Measurements from ENCODE around the gene ZBTB8B. TPM values are rescaled to one million over a fixed set of nuclear protein-coding genes. Genes with fewer than 3 reads are reported as not detected.
A peak's percentile ranks its signal among the peaks of the same experiment; 100 is the strongest.

Gene ZBTB8B
- total RNA-seq, 1 experiment from 2014 or later: 0.08 TPM

- in situ Hi-C loops (cut with HindIII; ENCODE audit: low pct_unique_long_range_greater_than_20kb, low sequenced_read_pairs) (no loop called here), intact Hi-C loops (cut with micrococcal nuclease; ENCODE audit: unreplicated experiment) (no loop called here)
- CTCF ChIA-PET: interaction anchor here (0.7 kb wide), 1 partner anchor 22 kb away, joined by 3 read pairs; no protein-coding TSS in a partner anchor
- BruUV-seq (replicated peaks): no TSS peak
- TF ChIP-seq POLR2AphosphoS5 (IDR thresholded peaks at IDR 0.05; ENCODE audit: low read depth, low read length) (no peak), TCF7L2 (IDR thresholded peaks at IDR 0.05; ENCODE audit: low read depth, low read length) (no peak), SIN3A (IDR thresholded peaks at IDR 0.05; ENCODE audit: borderline replicate concordance, insufficient read depth, low read depth, low read length) (no peak), REST (IDR thresholded peaks at IDR 0.05; ENCODE audit: insufficient read depth in 1 of 2, low read depth in 2 of 2, low read length in 1 of 2) (no peak), CTCF (IDR thresholded peaks at IDR 0.05) (no peak)
- Histone ChIP-seq H3K27ac (ENCODE audit: low read length) (no peak overlapping the region), H3K9me3 (ENCODE audit: control insufficient read depth, insufficient read depth, low read depth, low read length) (no peaks in the 10 kb centered on the region), H3K27me3 (ENCODE audit: control insufficient read depth, insufficient read depth, low read length) (peaks cover 4% of the 10 kb centered on the region), H3K4me1 (ENCODE audit: control insufficient read depth, insufficient read depth, low read length) (no peaks in the 10 kb centered on the region), H3K36me3 (ENCODE audit: control insufficient read depth, insufficient read depth, low read length) (no peaks in the 10 kb centered on the region), H3K4me3 (ENCODE audit: low read depth in 2 of 2, low read length in 2 of 2) (no peak overlapping the region)
- POLR2A ChIA-PET: interaction anchor here (0.6 kb wide), 3 partner anchors 26 to 364 kb away, joined by 3 to 4 read pairs (median 3); no protein-coding TSS in a partner anchor
- ATAC-seq: 0 out of 2 replicates have a peak, but pooled peaks have one; percentile 68
- DNase-seq (ENCODE audit: low read depth, low spot score): no peak
Observed at GRCh38 chr1:32426489-32427255, 38.2 kb upstream of the ZBTB8B start.

DNA sequence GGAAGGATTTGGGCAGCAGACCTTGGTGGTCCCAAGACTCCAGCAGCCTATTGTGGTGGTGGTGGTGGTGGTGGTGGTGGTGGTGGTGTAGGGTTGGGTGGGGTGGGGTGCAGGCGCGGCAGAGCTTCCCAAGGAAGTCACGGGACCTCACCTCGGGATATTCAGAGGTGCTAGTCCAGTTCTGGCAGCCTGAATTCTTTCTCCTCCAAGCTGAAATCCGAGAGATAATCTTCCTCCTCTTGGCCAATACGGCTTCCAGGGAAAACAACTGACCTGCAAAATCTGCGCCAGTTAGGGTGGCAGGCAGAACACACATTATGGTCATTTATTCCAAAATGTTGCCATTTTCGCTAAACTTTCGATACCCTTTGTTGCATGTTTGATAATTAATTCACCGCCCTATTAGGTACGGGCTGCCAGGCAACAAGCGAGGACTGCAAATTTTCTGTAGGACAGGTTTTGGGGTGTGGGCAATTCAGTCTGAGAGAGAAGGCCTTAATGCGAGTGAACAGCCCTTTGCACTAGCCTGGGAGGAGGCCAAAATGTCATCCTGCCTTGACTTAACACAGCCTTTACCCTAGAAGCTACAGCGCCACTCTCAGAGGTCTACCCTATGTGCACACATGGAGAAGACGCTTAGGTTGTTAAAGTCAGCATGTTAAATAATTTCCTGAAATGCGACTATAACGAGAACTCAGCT, 37.5 kb upstream of the ZBTB8B start:
- Histone ChIP-seq H3K9me3 (ENCODE audit: control insufficient read depth, insufficient read depth, low read depth, low read length) (no peaks in the 10 kb centered on the region), H3K27me3 (ENCODE audit: control insufficient read depth, insufficient read depth, low read length) (peaks cover 4% of the 10 kb centered on the region), H3K4me3 (ENCODE audit: low read depth in 2 of 2, low read length in 2 of 2) (no peak overlapping the region), H3K27ac (ENCODE audit: low read length) (no peak overlapping the region), H3K36me3 (ENCODE audit: control insufficient read depth, insufficient read depth, low read length) (no peaks in the 10 kb centered on the region), H3K4me1 (ENCODE audit: control insufficient read depth, insufficient read depth, low read length) (no peaks in the 10 kb centered on the region)
- in situ Hi-C loops (cut with HindIII; ENCODE audit: low pct_unique_long_range_greater_than_20kb, low sequenced_read_pairs) (no loop called here), intact Hi-C loops (cut with micrococcal nuclease; ENCODE audit: unreplicated experiment) (no loop called here)
- DNase-seq (ENCODE audit: low read depth, low spot score) (no peak), ATAC-seq (no peak)
- CTCF ChIA-PET: no interaction called here
- POLR2A ChIA-PET: no interaction called here
- no TSS peak for BruUV-seq (replicated peaks)
- no peak for TF ChIP-seq POLR2AphosphoS5 (IDR thresholded peaks at IDR 0.05; ENCODE audit: low read depth, low read length)
- TF ChIP-seq REST (IDR thresholded peaks at IDR 0.05; ENCODE audit: insufficient read depth in 1 of 2, low read depth in 2 of 2, low read length in 1 of 2): no peak
- no peak for TF ChIP-seq CTCF (IDR thresholded peaks at IDR 0.05)
- no peak for TF ChIP-seq TCF7L2 (IDR thresholded peaks at IDR 0.05; ENCODE audit: low read depth, low read length)
- TF ChIP-seq SIN3A (IDR thresholded peaks at IDR 0.05; ENCODE audit: borderline replicate concordance, insufficient read depth, low read depth, low read length): no peak

Measured in Panc1 (cell line).